GM12878 (cell line): ENCODE results near the gene BRSK2. TPM values are rescaled to one million over a fixed set of nuclear protein-coding genes. Genes with fewer than 3 reads are reported as not detected.

Experiments used
- ATAC-seq: fragments of 200-7000 bp; cut with Tn5 transposase; 3 replicates; pipeline ENCODE4 v1.9.1; 2020; ENCODE audit warnings: mild to moderate bottlenecking, moderate library complexity
- BruUV-seq: library from RNA; stranded (reverse); fragments of 400-500 nt; replicated peaks from 2 replicates; lab custom pipeline; 2021; lab: Mats Ljungman, UMichigan
- CTCF ChIA-PET: fragments of 300-600 bp; sonication (Branson Sonifier 250); formaldehyde crosslinking; extraction: SDS; loops from one replicate; lab custom pipeline; 2021; ENCODE audit warnings: inconsistent platforms; lab: Yijun Ruan, JAX
- POLR2A ChIA-PET: fragments of 350-600 bp; formaldehyde crosslinking; extraction: SDS; loops from one replicate; lab custom pipeline; 2021; ENCODE audit warnings: inconsistent platforms; lab: Charles Lee
- RAD21 ChIA-PET: fragments of 300-600 bp; sonication (Branson Sonifier 250); formaldehyde crosslinking; loops from one replicate; lab custom pipeline; 2023; ENCODE audit warnings: antibody characterized with exemption; ENCODE audit not compliant: unreplicated experiment; lab: Charles Lee
- SMC1A ChIA-PET: fragments of 300-600 bp; sonication (Branson Sonifier 250); formaldehyde crosslinking; loops from one replicate; lab custom pipeline; 2023; ENCODE audit not compliant: unreplicated experiment, uncharacterized antibody; lab: Charles Lee
- DNase-seq: peaks from one replicate; pipeline ENCODE4 v3.0.0-alpha.2; 2011; ENCODE audit warnings: low read depth, low spot score
- FAIRE-seq: peaks from 3 replicates; lab custom pipeline; 2011; peaks lifted over from hg19 to GRCh38; lab: Jason Lieb, UNC
- H2AFZ ChIP-seq: 2 replicates; pipeline ENCODE4 v1.6.0; 2011; ENCODE audit warnings: low read depth, low read length, control low read depth; ENCODE audit not compliant: control insufficient read depth
- H3K27ac ChIP-seq: 2 replicates; pipeline ENCODE4 v1.5.1; 2011; ENCODE audit warnings: control low read depth; ENCODE audit not compliant: control insufficient read depth, insufficient read depth
- H3K27me3 ChIP-seq, 2 experiments: replicated peaks in 1 of 2; 2 replicates each; pipeline versions ENCODE4 v1.6.0 to v1.6.1; 2011; ENCODE audit warnings: low read length in 1 of 2; ENCODE audit not compliant: control insufficient read depth in 2 of 2, insufficient read depth in 2 of 2
- H3K36me3 ChIP-seq, 2 experiments: 2 replicates each; pipeline ENCODE4 v1.5.1; 2011; ENCODE audit warnings: low read length in 1 of 2; ENCODE audit not compliant: control insufficient read depth in 2 of 2, insufficient read depth in 2 of 2
- H3K4me1 ChIP-seq: 2 replicates; pipeline ENCODE4 v1.6.1; 2011; ENCODE audit warnings: mild to moderate bottlenecking, low read length, moderate library complexity, mixed read lengths; ENCODE audit not compliant: control insufficient read depth, insufficient read depth
- H3K4me2 ChIP-seq: 2 replicates; pipeline ENCODE4 v1.6.0; 2011; ENCODE audit warnings: control low read depth; ENCODE audit not compliant: control insufficient read depth, insufficient read depth
- H3K4me3 ChIP-seq: fragments of 200-600 bp; sonication (generic); 2 replicates; pipeline ENCODE4 v1.5.1; 2016
- H3K79me2 ChIP-seq: 2 replicates; pipeline ENCODE4 v1.6.0; 2011; ENCODE audit warnings: low read length; ENCODE audit not compliant: control insufficient read depth, insufficient read depth
- H3K9ac ChIP-seq: 2 replicates; pipeline ENCODE4 v1.8.0; 2011; ENCODE audit warnings: low read length, control low read depth, mixed read lengths; ENCODE audit not compliant: control insufficient read depth, insufficient read depth
- H3K9me3 ChIP-seq: replicated peaks from 3 replicates; pipeline ENCODE4 v1.5.1; 2011; ENCODE audit warnings: mild to moderate bottlenecking, low read length; ENCODE audit not compliant: control insufficient read depth, insufficient read depth
- H4K20me1 ChIP-seq: 2 replicates; pipeline ENCODE4 v1.6.0; 2011; ENCODE audit not compliant: control insufficient read depth, insufficient read depth
- ASH2L ChIP-seq: fragments of 300-600, 200-600 bp; sonication (generic); IDR thresholded peaks from 2 replicates; pipeline ENCODE4 v1.6.1; 2017; ENCODE audit warnings: low read depth, mild to moderate bottlenecking, borderline replicate concordance
- CBFB ChIP-seq: IDR thresholded peaks from 2 replicates; pipeline ENCODE4 v1.6.1; 2016; ENCODE audit warnings: antibody characterized with exemption, low read depth
- EP300 ChIP-seq, 2 experiments: fragments of 150-350 bp in 1 of 2; IDR thresholded peaks; 2 replicates each; pipeline ENCODE4 v1.6.1; 2011 to 2012; ENCODE audit warnings: low read depth in 2 of 2, low read length in 2 of 2, borderline replicate concordance in 1 of 2, improper control_type of control experiment in 1 of 2, inconsistent platforms in 1 of 2; ENCODE audit not compliant: control insufficient read depth in 1 of 2
- HCFC1 ChIP-seq: fragments of 150-350 bp; IDR thresholded peaks from 2 replicates; pipeline ENCODE4 v1.6.1; 2014; ENCODE audit warnings: low read length
- IKZF2 ChIP-seq, 2 experiments: fragments of 450-650 bp; IDR thresholded peaks; 2 replicates each; pipeline ENCODE4 v1.6.1; 2017; ENCODE audit warnings: mild to moderate bottlenecking in 2 of 2, moderate library complexity in 2 of 2
- MTA2 ChIP-seq: fragments of 450-650 bp; IDR thresholded peaks from 2 replicates; pipeline ENCODE4 v1.6.1; 2016; ENCODE audit warnings: low read depth, mild to moderate bottlenecking, moderate library complexity
- MYB ChIP-seq: fragments of 150-350 bp; IDR thresholded peaks from 2 replicates; pipeline ENCODE4 v1.6.1; 2014; ENCODE audit warnings: mild to moderate bottlenecking, low read depth, low read length, borderline replicate concordance
- MYC ChIP-seq: IDR thresholded peaks from 2 replicates; pipeline ENCODE4 v1.6.1; 2011; ENCODE audit warnings: mild to moderate bottlenecking, low read length, moderate library complexity, inconsistent platforms; ENCODE audit not compliant: insufficient read depth, insufficient replicate concordance, insufficient read length, severe bottlenecking
- POLR2AphosphoS2 ChIP-seq: IDR thresholded peaks from 2 replicates; pipeline ENCODE4 v1.6.1; 2011; ENCODE audit warnings: low read depth, mild to moderate bottlenecking, low read length, improper control_type of control experiment, moderate library complexity
- SP1 ChIP-seq: IDR thresholded peaks from one replicate; pipeline ENCODE4 v1.6.1; 2011; ENCODE audit warnings: low read depth, low read length
- TAF1 ChIP-seq: IDR thresholded peaks from 2 replicates; pipeline ENCODE4 v1.6.1; 2011; ENCODE audit warnings: mild to moderate bottlenecking, low read depth, low read length, borderline replicate concordance
- YBX1 ChIP-seq: fragments of 450-650 bp; IDR thresholded peaks from 2 replicates; pipeline ENCODE4 v1.6.1; 2016; ENCODE audit warnings: antibody characterized with exemption
- ZNF622 ChIP-seq: fragments of 450-650 bp; IDR thresholded peaks from 2 replicates; pipeline ENCODE4 v1.6.1; 2017; ENCODE audit warnings: mild to moderate bottlenecking, inconsistent platforms
- WGBS: methylation state at CpG from one replicate; pipeline ENCODE4 v1.1.6; 2016; ENCODE audit warnings: low lambda C conversion rate; ENCODE audit not compliant: insufficient replicate concordance, insufficient coverage; ENCODE audit errors: missing lambda C conversion rate; 5-methylcytosine and 5-hydroxymethylcytosine counted together
- in situ Hi-C: fragments of 300-500 bp; cut with MboI; formaldehyde crosslinking; loops from 9 replicates; pipeline ENCODE4 v1.14.3; 2018; ENCODE audit warnings: mixed read lengths
- intact Hi-C: fragments of 100-400 bp; cut with micrococcal nuclease; formaldehyde crosslinking; loops from one replicate; pipeline ENCODE4 v1.14.2; 2022; ENCODE audit not compliant: unreplicated experiment
- polyA plus RNA-seq, 11 experiments: library from polyadenylated mRNA; depleted of rRNA in 4 of 11; unstranded in 6 of 11; stranded (reverse) in 5 of 11; fragments of >200 nt; fragmentation: Nextera tagmentation in 4 of 11; fragmentation: Illumina TruSeq in 1 of 11; extraction: Ambion mirVana in 4 of 11; extraction: Trizol in 1 of 11; gene quantifications; 1 replicate in 1 of 11; 2 replicates in 10 of 11; pipeline versions ENCODE4 v1.2.1 to v1.2.3, GENCODE V29; 2011 to 2016; ENCODE audit warnings: inconsistent platforms in 2 of 11, missing spikeins in 2 of 11, low read depth in 1 of 11
- total RNA-seq, 4 experiments: library from RNA; depleted of rRNA in 3 of 4; stranded (reverse); fragments of >200 nt in 3 of 4; fragmentation: Illumina TruSeq in 1 of 4; extraction: Trizol in 1 of 4; gene quantifications; 2 replicates each; pipeline versions ENCODE4 v1.2.1 to v1.2.3, GENCODE V29; 2013 to 2021
- TF ChIP-seq, protein P1 (sequence below): fragments of 450-650 bp; formaldehyde crosslinking; IDR thresholded peaks from 2 replicates; pipeline ENCODE4 v1.4.0; 2020; ENCODE audit warnings: mild to moderate bottlenecking, moderate library complexity
- TF ChIP-seq, protein P2 (sequence below): fragments of 450-650 bp; IDR thresholded peaks from 2 replicates; pipeline ENCODE4 v1.6.1; 2016; ENCODE audit warnings: mild to moderate bottlenecking, moderate library complexity, borderline replicate concordance
- TF ChIP-seq, protein P3 (sequence below): IDR thresholded peaks from 2 replicates; pipeline ENCODE4 v1.6.1; 2012; ENCODE audit warnings: low read length, inconsistent platforms

The BRSK2 gene
- total and polyA plus RNA-seq, 10 of the 15 experiments (the other 5 are each of a cell fraction or from before 2014, with no cell fraction given), result 0.13 TPM; not detected in 9

DNA sequence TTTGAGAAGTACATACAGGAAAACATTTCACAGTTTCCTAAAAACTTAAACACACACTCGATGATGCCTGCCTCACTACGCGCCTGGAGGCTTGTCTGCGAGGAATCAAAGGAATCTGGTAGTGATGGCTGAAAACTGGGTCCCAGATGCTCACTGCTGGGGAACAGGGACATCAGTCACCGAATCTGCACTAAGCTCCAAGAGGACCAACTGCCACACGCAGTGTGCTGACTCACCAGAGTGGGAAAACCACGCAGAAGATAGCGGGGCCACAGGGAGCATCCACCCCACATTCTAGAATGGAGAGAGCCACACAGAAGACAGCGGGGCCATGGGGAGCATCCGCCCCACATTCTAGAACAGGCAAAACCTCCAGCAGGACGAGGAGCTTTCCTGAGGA is 121.2 kb downstream of the BRSK2 start:
- FAIRE-seq, result no peak
- no peak overlapping the region for H3K27ac ChIP-seq
- no peak overlapping the region for H3K9ac ChIP-seq
- peaks cover 3% of the 10 kb centered on the region; the same call in 1 of the 2 replicates for H4K20me1 ChIP-seq
- H3K4me1 ChIP-seq, result no peaks in the 10 kb centered on the region
- intact Hi-C loops (no loop called here), in situ Hi-C loops (no loop called here)
- H3K4me3 ChIP-seq, result no peak overlapping the region
- DNase-seq, result no peak
- BruUV-seq, result no TSS peak
- no peaks in the 10 kb centered on the region for H3K27me3 ChIP-seq
- 68% methylated on average over 11 of the region's 11 CpGs for WGBS
- ChIA-PET POLR2A (no interaction called here), SMC1A (interaction anchor here (0.7 kb wide), 1 partner anchor 64 kb away, joined by 3 read pairs; no protein-coding TSS in a partner anchor), RAD21 (no interaction called here), CTCF (interaction anchor here (1.0 kb wide), 1 partner anchor 64 kb away, joined by 3 read pairs; no protein-coding TSS in a partner anchor)
- H3K9me3 ChIP-seq, result no peaks in the 10 kb centered on the region
- H3K4me2 ChIP-seq, result no peak overlapping the region
- peaks cover 3% of the 10 kb centered on the region for H3K79me2 ChIP-seq
- no peak for ATAC-seq
- TF ChIP-seq, protein P1, sequence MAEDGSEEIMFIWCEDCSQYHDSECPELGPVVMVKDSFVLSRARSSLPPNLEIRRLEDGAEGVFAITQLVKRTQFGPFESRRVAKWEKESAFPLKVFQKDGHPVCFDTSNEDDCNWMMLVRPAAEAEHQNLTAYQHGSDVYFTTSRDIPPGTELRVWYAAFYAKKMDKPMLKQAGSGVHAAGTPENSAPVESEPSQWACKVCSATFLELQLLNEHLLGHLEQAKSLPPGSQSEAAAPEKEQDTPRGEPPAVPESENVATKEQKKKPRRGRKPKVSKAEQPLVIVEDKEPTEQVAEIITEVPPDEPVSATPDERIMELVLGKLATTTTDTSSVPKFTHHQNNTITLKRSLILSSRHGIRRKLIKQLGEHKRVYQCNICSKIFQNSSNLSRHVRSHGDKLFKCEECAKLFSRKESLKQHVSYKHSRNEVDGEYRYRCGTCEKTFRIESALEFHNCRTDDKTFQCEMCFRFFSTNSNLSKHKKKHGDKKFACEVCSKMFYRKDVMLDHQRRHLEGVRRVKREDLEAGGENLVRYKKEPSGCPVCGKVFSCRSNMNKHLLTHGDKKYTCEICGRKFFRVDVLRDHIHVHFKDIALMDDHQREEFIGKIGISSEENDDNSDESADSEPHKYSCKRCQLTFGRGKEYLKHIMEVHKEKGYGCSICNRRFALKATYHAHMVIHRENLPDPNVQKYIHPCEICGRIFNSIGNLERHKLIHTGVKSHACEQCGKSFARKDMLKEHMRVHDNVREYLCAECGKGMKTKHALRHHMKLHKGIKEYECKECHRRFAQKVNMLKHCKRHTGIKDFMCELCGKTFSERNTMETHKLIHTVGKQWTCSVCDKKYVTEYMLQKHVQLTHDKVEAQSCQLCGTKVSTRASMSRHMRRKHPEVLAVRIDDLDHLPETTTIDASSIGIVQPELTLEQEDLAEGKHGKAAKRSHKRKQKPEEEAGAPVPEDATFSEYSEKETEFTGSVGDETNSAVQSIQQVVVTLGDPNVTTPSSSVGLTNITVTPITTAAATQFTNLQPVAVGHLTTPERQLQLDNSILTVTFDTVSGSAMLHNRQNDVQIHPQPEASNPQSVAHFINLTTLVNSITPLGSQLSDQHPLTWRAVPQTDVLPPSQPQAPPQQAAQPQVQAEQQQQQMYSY, result no peak
- TF ChIP-seq ASH2L (no peak), HCFC1 (no peak), MTA2 (no peak), IKZF2 (IDR thresholded peaks at IDR 0.05) (no peak), TAF1 (no peak), EP300 (IDR thresholded peaks at IDR 0.05; ENCODE audit: borderline replicate concordance in 1 of 2, control insufficient read depth in 1 of 2, low read depth in 2 of 2, low read length in 2 of 2) (no peak), MYC (no peak), MYB (no peak), SP1 (no peak), POLR2AphosphoS2 (no peak), CBFB (no peak), ZNF622 (no peak), YBX1 (no peak)
- TF ChIP-seq, protein P2, sequence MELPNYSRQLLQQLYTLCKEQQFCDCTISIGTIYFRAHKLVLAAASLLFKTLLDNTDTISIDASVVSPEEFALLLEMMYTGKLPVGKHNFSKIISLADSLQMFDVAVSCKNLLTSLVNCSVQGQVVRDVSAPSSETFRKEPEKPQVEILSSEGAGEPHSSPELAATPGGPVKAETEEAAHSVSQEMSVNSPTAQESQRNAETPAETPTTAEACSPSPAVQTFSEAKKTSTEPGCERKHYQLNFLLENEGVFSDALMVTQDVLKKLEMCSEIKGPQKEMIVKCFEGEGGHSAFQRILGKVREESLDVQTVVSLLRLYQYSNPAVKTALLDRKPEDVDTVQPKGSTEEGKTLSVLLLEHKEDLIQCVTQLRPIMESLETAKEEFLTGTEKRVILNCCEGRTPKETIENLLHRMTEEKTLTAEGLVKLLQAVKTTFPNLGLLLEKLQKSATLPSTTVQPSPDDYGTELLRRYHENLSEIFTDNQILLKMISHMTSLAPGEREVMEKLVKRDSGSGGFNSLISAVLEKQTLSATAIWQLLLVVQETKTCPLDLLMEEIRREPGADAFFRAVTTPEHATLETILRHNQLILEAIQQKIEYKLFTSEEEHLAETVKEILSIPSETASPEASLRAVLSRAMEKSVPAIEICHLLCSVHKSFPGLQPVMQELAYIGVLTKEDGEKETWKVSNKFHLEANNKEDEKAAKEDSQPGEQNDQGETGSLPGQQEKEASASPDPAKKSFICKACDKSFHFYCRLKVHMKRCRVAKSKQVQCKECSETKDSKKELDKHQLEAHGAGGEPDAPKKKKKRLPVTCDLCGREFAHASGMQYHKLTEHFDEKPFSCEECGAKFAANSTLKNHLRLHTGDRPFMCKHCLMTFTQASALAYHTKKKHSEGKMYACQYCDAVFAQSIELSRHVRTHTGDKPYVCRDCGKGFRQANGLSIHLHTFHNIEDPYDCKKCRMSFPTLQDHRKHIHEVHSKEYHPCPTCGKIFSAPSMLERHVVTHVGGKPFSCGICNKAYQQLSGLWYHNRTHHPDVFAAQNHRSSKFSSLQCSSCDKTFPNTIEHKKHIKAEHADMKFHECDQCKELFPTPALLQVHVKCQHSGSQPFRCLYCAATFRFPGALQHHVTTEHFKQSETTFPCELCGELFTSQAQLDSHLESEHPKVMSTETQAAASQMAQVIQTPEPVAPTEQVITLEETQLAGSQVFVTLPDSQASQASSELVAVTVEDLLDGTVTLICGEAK, result no peak
- TF ChIP-seq, protein P3, sequence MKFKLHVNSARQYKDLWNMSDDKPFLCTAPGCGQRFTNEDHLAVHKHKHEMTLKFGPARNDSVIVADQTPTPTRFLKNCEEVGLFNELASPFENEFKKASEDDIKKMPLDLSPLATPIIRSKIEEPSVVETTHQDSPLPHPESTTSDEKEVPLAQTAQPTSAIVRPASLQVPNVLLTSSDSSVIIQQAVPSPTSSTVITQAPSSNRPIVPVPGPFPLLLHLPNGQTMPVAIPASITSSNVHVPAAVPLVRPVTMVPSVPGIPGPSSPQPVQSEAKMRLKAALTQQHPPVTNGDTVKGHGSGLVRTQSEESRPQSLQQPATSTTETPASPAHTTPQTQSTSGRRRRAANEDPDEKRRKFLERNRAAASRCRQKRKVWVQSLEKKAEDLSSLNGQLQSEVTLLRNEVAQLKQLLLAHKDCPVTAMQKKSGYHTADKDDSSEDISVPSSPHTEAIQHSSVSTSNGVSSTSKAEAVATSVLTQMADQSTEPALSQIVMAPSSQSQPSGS, result no peak
- no peaks in the 10 kb centered on the region for H3K36me3 ChIP-seq
- H2AFZ ChIP-seq, result no peak overlapping the region
